NCI-H2081 (cell line): Measurements from ENCODE around the gene TPCN2.
"Not testable (repeated sequence)": the region's sequence is repeated elsewhere in the genome, so short reads cannot be mapped to it uniquely, and the experiment has no call there.

Source experiments
- DNase-seq, 2 experiments: peaks; one replicate each; lab custom pipeline; 2025; lab: John Stamatoyannopoulos, UW

TPCN2 gene

DNA sequence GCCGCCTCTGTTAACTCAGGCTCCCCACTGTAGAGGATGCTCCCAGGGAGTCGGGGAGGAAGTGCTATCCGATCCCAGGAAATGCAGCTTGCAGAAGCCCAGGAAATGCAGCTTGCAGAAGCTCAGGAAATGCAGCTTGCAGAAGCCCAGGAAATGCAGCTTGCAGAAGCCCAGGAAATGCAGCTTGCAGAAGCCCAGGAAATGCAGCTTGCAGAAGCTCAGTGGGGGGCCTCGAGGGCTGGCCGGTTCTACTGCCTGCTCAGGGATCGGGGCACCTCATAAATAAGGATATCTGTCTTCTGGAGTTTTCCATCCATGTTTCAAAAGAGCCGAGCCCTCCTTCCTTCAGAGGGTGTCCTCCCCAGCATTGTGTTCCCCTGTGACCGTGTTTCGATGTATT, 81.9 kb downstream of the TPCN2 start:
- DNase-seq, result no peak

DNA sequence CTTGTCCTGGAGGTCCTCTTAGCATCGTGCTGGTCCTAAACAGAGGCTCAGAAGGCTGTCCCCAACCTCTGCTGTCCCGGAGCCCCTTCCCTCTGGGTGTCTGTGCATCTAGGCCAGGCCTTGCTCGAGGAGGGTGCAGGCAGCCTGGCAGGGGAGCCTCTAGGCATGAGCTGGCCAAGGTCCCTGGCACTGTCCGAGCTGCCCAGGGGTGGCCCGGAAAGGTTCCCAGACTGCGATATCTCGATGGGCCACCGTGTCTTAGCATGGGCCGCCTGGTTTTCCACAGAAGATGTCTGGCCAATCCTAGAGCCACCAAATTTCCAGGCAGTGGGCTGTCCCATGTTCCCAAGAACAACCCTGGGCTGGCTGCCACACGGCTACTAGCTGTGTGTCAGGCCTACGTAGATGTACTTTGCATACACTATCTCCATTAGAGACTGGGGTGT, 82.4 kb downstream of the TPCN2 start:
- no peak for DNase-seq

DNA sequence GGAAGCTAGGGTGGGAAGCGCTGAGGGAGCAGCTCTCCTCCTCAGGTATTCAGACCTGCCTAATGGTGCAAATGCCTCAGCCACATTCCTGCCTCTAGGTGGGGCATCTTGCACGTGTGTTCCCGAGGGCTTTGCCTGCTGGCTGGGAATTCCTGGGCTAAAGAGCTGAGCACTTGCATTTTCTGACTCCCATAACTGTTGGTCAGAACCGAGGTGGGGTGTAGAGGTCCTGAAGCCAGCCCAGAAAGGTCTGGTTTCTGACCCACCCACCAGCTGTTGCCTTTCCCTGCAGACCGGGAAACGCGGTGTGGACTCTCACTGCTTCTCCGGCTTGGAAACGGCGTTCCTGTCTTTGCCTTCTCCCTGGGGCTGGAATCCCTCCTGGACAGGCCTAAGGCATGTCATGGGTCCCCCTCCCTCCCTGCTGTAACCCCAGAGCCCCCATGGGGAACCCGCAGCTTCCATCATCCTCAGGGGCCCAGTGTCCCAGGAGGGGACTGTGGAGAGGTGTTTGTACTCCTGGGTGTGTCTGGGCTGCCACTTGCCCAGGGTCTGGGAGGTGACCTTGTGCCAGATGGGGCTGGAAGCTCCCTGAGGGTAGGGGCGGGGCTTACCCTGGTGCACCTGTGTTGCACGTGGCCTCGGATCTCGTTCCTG, 83.0 kb downstream of the TPCN2 start:
- DNase-seq, result peak in 1 of 2 experiments; percentile 17

DNA sequence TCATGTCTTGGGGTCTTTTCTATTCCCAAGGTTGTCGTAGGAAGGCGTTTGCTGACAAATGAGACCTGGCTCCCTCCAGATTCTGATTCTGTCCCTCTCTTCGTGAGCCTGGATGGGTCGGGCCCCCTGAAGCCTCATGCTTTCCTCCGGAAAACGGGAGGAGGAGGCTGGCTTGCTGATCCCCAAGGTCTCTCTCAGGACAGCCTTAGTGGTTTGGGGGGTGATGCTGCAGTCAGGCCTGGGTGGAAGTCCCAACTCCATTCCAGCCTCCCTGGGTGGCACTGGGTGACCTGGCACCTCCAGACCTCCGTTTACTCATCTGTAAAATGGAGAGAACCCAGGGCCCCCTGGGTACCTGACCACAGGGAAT, 83.6 kb downstream of the TPCN2 start:
- DNase-seq, result no peak

DNA sequence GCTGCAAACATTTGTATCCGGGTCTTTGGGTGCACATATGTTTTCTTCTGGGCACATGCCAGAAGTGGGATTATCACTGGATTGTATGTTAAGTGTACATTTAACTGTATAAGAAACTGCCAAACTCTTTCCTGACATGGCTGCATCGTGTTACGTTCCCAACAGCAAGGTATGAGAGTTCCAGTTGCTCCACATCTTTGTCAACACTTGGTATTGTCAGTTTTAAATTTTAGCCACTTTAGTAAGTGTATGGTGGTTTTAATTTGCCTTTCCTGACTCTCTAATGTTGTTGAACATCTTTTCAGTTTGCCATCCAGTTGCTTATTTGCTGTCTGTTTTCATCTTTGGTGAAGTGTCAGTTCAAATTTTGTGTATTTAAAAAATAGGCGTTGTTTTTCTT, 84.5 kb downstream of the TPCN2 start:
- no peak for DNase-seq

DNA sequence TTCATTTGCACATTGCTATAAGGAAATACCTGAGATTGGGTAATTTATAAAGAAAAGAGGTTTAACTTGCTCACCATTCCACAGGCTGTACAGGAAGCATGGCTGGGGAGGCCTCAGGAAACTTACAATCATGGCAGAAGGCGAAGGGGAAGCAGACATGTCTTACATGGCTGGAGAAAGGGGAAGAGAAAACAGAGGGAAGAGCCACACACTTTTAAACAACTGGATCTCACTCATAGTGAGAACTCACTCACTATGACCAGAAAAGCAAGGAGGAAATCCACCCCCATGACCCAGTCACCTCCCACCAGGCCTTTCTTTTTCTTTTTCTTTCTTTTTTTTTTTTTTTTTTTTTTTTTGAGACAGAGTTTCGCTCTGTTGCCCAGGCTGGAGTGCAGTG, 85.5 kb downstream of the TPCN2 start:
- not testable (repeated sequence) for DNase-seq

DNA sequence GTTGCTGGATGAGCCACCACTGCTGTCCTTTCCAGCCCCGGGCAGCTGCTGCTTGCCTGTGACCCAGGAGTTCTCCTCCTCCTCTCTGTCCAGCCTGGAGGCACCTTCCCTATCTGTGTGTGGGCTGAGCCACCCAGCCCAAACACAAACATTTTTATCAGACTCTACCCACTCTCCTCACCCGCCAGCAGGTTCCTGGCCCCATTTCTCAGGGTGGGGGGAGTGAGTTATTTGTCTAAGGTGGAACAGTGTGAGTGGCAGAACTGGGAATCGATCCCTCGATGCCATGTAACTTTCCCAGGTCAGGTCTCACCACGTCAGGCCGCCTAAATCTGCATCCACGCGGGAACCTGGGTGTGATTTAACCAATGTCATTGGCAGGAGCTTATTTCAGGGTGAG, 86.2 kb downstream of the TPCN2 start:
- DNase-seq, result no peak

DNA sequence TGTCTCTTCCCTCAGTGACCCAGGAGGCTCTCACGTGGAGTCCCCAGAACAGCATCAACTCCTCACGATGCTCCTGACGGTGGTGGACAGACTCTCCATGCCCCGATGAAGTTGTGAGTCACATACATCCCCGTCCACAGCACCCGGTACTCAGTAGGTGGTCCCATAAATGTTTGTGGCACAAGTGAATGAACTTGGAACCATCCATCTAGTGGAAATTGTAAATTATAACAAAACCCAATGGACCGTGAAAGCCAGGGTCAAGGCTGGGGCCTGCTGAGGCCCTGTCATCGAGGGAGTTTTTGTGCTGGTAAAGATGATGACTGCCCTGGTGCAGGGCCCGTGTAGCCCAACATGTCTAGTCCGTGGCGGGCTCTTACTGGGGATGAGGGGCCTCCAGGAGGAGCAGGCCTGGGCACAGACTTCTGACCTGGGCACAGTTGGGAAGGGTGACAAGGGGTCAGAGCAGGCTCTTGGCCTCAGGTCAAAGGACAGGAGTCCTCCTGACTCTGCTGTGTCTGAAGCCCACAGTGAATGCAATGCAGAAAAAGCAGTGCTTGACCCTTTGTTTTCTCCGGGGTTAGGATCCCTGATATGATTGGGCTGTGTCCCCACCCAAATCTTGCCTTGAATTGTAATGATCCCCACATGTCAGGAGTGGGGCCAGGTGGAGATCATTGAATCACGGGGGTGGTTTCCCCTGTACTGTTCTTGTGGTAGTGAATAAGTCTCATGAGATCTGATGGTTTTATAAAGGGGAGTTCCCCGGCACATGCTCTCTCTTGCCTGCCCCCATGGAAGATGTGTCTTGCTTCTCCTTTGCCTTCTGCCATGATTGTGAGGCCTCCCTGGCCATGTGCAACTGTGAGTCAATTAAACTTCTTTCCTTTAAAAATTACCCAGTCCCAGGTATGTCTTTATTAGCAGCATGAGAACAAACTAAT, 87.0 kb downstream of the TPCN2 start:
- DNase-seq, result no peak

DNA sequence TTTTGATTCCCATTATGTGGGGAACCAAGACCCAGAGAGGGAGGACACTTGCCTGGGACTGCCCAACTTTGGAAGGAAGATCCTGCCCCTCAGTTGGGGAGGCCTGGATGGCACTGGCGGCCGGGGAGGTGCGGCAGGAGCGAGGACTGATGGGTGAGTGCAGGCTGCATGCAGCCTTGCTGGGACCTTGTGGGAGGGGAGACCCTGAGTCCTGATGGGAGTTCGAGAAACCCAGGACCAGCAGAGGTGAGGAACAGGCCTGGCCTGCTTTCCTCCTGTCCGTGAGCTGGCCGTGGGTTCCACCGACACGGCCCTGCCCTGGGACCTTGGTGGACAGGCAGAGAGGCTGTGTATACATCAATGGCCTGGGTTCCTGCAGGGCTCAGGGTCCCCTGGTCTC, 87.7 kb downstream of the TPCN2 start:
- no peak for DNase-seq

DNA sequence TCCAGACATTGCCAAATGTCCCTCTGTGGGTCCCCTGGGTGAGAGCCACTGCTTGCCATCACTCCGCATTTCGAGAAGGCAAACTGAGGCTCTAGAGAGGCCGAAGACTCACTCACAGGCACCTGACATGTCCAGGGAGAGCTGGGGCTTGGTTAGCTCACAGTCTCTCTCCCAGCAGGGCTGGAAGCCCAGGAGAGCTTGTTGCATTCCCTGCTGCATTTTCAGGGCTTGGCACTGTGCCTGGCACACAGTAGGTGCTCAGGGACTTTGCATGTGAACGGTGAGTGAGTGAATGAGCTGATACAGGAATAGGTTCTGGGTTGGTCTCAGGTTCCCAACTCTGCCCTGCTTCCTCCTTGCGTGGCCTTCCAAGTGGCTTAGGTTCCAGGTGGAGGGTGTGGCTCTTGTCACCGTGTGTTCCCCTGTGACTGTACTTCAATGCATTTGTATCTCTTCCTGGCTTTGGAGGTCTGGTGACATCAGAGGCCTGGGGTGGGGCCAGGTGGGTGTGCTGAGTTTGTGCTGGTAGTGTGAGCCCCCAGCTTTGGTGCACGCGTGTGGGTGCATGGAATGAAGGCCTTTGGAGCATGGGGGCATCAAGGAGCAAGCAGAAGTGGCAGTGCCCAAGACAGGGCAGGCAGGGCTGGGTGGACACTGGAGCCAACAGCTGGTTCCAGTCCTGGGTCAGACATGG, 88.6 kb downstream of the TPCN2 start:
- DNase-seq, result no peak

DNA sequence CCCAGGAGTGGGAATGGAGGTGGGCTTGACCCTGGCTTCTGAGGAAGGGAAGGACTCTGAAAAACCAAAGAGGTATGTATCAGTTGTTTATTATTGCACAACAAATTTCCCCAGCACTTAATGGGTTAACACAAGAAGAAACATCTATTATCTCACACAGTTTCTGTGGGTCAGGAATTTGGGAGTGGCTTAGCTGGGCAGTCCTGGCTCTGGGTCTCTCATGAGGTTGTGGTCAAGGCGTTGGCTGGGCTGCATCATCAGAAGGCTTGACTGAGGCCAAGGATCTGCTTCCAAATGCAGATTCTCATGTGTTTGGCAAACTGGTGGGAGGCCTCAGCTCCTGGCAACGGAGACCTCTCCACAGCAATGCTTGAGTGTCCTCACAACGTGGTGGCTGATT, 89.5 kb downstream of the TPCN2 start:
- no peak for DNase-seq

DNA sequence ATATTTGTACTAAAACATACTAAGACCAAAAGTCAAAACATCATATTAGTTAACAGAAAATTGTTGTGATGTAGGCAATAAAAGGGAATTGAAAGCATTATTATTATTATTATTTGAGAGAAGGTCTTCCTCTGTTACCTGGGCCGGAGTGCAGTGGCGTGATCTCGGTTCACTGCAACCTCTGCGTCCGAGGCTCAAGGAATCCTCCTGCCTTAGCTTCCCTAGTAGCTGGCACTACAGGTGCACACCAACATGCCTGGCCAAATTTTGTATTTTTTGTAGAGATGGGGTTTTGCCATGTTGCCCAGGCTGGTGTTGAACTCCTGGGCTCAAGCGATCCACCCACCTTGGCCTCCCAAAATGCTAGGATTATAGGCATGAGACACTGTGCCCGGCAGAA, 91.4 kb downstream of the TPCN2 start:
- DNase-seq, result not testable (repeated sequence)

DNA sequence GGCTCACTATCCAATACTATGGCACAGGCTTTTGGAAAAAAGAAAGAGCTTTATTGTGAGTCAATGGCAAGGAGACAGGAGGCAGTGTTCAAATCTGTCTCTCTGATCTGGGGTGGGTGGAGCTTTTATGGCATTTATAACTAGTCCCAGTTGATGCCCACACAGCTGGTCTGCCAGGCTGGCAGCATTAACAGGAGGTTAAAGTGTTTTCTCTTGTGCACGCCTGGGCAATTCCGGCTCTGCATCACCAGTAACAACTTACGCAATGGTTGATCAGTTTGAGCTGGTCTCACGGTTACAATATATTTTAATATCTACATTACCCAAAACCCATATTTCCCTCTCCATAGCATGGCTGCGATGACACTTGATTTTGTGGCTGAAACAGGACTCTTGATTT, 91.9 kb downstream of the TPCN2 start:
- DNase-seq, result no peak

DNA sequence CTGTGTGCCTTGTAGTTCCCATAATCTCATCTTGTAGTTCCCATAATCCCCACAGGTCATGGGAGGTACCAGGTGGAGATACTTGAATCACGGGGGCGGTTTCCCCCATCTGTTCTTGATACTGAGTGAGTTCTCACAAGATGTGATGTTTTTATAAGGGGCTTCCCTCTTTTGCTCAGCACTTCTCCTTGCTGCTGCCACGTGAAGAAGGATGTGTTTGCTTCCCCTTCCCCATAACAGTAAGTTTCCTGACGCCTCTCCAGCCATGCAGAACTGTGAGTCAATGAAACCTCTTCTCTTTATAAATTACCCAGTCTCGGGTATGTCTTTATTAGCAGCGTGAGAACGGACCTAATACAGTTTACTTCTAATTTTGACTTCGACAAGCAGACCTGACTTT, 93.0 kb downstream of the TPCN2 start:
- no peak for DNase-seq

DNA sequence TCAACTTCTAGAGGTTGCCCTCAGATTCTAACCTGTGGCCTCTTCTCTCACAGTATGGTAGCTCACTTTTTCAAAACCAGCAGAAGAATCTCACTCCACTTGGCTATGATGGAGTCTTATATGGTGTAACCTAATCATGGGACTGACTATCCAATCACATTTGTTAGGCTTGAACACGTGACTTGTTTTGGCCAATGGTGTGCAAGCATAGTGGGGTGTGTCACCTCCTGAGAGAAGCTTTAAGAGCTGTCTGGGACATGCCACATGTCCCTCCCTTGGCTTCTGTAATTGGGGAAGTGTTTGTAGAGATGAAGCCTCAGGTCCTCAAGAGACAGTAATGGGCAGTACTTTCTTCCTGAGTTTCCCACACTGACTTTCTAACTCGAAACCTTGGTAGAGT, 94.2 kb downstream of the TPCN2 start:
- DNase-seq, result no peak

DNA sequence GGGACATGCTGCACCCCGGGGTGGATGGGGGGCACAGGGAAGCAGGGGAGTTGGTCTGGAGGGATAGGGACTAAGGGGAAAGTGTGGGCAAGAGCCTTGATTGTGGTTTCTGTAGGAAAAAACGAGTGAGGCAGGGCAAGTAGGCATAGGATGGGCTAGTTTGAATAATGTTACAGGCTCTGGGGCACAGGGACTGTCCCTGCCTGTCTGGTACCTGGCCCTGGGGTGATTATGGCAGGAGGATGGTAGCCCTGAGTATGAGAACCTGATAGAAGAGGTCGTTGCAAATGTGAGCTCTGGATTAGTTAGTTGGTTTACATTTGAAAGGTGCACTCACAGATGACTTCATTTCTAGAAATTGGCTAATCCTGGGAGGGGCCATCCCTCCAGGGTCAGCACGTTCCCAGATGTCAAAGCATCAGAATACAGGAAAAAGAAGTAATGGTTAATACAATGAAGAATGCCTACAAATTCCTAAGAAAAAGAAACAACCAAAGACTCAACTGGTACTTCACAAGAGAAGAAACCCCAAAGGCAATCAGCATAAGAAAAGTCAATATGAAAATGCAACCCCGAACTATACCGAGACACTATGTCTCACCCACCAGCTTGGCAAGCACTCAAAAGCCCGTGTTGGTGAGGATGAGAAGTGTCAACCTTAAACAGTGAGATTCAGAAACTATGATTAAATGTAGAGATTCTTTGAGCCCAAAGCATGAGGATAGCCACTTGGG, 95.8 kb downstream of the TPCN2 start:
- DNase-seq, result no peak

DNA sequence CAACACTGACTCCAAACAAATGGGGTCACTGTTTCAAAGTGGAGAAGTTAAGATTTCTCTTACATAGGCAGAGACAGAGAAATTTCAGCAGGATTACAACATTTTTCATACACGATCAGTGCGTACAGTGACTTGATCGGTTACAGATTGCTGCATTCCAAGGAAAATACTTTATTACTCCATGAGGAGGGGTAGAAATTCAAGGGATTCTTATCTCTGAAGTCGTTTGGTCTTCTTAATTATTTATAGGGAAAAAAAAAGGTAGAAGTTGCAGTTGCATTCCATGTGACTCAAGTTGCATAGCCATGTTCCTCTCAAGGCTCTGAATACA, 96.3 kb downstream of the TPCN2 start:
- DNase-seq, result no peak

DNA sequence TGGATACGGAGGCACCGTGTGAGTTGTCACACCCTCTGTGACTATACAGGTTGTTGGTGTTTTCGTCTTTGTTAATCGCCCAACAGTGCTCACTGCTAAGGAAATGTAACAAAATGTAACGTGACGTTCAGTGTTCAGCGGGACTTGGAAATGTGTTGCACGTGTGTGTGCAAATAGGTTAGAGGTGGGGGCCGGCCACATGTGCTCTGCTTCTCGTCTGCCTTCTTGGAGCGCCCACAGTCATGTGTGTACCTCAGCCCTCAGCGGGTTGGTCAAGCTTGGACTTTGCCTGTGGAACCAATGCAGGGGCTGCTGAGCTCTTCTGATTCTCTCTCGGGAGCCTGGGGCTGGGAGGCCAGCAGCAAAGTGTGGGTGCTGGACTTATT, 99.6 kb downstream of the TPCN2 start:
- no peak for DNase-seq

DNA sequence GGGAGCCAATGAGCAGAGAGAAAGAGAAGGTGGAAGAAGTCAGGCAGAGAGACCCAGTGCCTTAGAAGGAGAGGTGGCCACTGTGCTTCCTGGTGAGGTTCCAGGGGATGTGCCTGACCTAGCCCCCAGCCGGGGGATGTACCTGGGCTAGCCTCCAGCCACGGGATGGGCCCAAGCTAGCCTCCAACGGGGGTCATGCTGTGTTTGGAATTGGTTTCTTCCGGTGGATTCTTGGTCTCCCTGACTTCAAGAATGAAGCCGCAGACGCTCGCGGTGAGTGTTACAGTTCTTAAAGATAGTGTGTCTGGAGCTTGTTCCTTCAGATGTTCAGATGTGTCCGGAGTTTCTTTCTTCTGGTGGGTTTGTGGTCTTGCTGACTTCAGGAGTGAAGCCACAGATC, 100.1 kb downstream of the TPCN2 start:
- no peak for DNase-seq

DNA sequence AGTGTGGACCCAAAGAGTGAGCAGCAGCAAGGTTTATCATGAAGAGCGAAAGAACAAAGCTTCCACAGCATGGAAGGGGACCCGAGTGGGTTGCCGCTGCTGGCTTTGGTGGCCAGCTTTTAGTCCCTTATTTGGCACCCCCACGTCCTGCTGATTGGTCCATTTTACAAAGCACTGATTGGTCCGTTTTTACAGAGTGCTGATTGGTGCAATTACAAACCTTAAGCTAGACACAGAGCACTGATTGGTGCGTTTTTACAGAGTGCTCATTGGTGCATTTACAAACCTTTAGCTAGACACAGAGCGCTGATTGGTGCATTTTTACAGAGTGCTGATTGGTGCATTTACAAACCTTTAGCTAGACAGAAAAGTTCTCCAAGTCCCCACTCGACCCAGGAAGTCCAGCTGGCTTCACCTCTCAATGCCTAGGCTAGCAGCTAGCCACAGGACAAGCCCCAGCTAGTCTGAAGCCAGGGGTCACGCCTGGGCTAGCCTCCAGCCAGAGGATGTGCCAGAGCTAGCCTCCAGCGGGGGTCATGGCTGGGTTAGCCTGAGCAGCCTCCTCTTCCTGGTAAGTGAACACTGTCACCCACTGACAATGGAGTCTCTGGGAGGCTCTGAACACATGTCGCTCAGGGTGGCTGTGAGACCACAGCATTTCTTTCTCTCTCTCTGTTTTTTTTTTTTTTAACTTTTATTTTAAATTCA, 100.8 kb downstream of the TPCN2 start:
- not testable (repeated sequence) for DNase-seq

DNA sequence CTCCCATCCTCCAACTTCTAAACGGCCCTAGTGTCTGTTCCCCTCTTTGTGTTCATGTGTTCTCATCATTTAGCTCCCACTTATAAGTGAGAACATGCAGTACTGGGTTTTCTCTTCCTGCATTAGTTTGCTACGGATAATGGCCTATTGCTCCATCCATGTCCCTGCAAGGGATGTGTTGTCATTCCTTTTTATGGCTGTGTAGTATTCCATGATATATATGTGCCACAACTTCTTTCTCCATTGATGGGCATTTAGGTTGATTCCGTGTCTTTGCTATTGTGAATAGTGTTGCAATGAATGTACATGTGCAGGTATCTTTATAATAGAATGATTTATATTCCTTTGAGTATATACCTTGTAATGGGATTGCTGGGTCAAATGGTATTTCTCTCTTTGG, 101.4 kb downstream of the TPCN2 start:
- no peak for DNase-seq

DNA sequence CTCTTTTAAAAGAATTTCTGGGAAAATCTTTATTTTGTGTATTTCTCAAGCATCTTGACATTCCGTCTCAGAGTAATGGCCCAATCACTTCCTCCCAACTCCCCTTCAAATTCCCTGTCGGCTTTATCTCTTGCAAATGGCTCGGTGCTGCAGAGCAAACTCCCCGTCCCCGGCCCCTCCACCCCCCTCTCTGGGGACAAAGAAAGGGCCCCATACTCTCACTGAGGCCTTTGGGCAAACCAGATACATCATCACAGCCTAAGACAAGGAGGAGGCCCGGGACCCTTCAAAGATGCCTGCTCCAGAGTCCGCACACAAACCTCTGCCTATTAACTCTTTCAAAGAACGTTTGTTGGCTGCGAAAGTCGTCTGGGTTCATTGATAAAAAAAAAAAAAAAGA, 103.1 kb downstream of the TPCN2 start:
- DNase-seq, result no peak
